ENCODE data around the gene CD300LD.
"Not testable (repeated sequence)": the region's sequence is repeated elsewhere in the genome, so short reads cannot be mapped to it uniquely, and the experiment has no call there.

The CD300LD gene

GRCh38 chr17:74592087-74592990 lies at the start of gene CD300LD:
TSS of gene CD300LD (minus strand) at chr17:74592283. CDS start at chr17:74592202, 81 bp downstream.
- H3K36me3 Mint-ChIP-seq = no peaks in the 10 kb centered on the region
- H3K27ac Mint-ChIP-seq = peak within 1 kb of the TSS; percentile 3
- H3K27me3 Mint-ChIP-seq = no peaks in the 10 kb centered on the region
- peaks cover 16% of the 10 kb centered on the region for H3K4me1 Mint-ChIP-seq
- no peaks in the 10 kb centered on the region for H3K9me3 Mint-ChIP-seq
- no peak within 1 kb of the TSS for H3K4me3 Mint-ChIP-seq

- Mint-ChIP-seq H3K36me3 (no peaks in the 10 kb centered on the region), H3K4me3 (no peak overlapping the region), H3K27ac (no peak overlapping the region), H3K27me3 (peaks cover 6% of the 10 kb centered on the region), H3K9me3 (no peaks in the 10 kb centered on the region), H3K4me1 (peaks cover 9% of the 10 kb centered on the region)
These were observed 49.3 kb upstream of the CD300LD start for GRCh38 chr17:74641224-74641957.

DNA sequence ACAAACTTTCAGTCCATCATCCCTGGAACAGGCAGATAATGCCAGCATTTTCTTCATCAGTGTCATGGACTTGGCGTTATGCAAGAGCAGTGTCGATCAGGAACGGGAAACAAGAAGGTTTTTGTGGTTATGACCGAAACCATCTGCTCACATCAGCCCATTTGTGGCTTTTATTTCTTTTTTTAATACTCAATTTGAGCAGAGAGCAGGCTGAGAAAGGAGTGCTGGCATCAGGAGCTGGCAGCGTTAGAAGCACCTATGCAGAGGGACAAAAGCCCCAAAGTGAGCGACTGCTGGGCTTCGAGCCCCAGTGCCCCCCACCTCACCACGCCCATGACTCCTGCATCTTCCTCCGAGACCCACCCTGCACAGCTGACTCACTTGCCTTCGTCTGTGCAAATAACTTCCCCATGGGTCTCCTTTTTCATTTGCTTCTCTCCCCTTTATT lies 47.6 kb upstream of the CD300LD start:
- Mint-ChIP-seq H3K27me3 (peaks cover 6% of the 10 kb centered on the region), H3K4me3 (no peak overlapping the region), H3K4me1 (peaks cover 9% of the 10 kb centered on the region)

DNA sequence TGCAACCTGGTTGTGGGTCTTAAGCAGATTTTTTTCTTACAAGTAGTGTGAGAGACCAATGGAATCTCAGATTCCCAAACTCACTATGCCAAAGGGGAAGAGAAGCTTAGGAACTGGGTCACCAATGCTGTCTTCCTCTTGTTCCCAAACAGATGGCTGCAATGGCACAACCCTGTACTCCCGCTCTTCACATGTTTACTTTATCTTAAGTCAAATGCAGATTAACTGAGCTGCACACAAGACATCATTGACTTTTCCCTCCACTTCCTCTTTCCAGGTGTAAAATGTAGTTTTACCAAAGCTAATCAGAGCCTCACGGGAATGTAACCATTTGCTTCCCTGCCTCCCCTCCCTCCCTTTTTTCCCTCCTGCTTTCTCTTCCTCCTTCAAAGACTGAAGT lies 45.8 kb upstream of the CD300LD start:
- Mint-ChIP-seq H3K4me3 (no peak overlapping the region), H3K27ac (no peak overlapping the region), H3K27me3 (peaks cover 6% of the 10 kb centered on the region), H3K36me3 (peaks cover 2% of the 10 kb centered on the region), H3K9me3 (no peaks in the 10 kb centered on the region), H3K4me1 (peaks cover 9% of the 10 kb centered on the region)

More for the DNA sequence above, 47.6 kb upstream of the CD300LD start:
- Mint-ChIP-seq H3K36me3 (peaks cover 2% of the 10 kb centered on the region), H3K27ac (no peak overlapping the region), H3K9me3 (no peaks in the 10 kb centered on the region)

DNA sequence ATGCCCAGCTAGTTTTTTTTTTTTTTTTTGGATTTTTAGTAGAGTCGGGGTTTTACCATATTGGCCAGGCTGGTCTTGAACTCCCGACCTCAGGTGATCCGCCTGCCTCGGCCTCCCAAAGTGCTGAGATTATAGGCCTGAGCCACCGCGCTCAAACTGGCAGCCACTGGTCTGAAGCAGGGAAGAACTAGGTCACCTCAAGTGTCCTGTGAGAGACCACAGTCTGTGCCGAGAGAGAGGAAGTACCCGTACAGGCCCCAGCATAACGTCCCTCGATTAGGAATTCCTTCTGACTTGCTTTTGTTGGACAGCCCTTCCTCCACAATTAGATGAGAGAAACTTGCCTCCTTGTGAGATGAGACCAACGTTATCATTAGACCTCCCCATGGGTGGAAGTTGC lies 45.2 kb upstream of the CD300LD start:
- H3K27ac Mint-ChIP-seq = no peak overlapping the region
- peaks cover 11% of the 10 kb centered on the region for H3K4me1 Mint-ChIP-seq
- H3K4me3 Mint-ChIP-seq = no peak overlapping the region
- peaks cover 6% of the 10 kb centered on the region for H3K27me3 Mint-ChIP-seq
- H3K36me3 Mint-ChIP-seq = peaks cover 2% of the 10 kb centered on the region
- H3K9me3 Mint-ChIP-seq = no peaks in the 10 kb centered on the region

DNA sequence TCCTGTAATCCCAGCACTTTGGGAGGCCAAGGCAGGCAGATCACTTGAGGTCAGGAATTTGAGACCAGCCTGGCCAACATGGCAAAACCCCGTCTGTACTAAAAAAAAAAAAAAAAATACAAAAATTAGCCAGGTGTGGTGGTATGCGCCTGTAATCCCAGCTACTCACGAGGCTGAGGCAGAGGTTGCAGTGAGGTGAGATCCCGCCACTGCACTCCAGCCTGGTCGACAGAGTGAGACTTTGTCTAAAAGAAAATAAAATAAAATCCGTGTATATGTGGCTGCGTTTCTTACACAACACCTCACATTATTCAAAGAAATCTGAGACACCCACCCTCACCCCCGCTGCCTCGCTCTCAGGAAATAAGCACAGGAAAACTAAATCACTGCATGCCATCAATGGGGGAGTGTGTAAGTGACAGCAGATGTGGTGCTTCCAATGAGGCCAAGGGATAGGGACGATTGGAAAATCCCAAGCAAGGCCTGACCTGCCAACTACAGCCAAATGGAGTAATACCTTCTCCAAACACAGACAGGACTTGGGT lies 44.5 kb upstream of the CD300LD start:
- H3K9me3 Mint-ChIP-seq, H3K27me3 Mint-ChIP-seq, H3K27ac Mint-ChIP-seq, H3K36me3 Mint-ChIP-seq, H3K4me3 Mint-ChIP-seq: not testable (repeated sequence)
- peaks cover 18% of the 10 kb centered on the region for H3K4me1 Mint-ChIP-seq

GRCh38 chr17:74635418-74635817 lies 43.3 kb upstream of the CD300LD start:
- Mint-ChIP-seq H3K9me3 (no peaks in the 10 kb centered on the region), H3K4me3 (no peak overlapping the region), H3K4me1 (peaks cover 19% of the 10 kb centered on the region), H3K27me3 (peaks cover 3% of the 10 kb centered on the region), H3K27ac (no peak overlapping the region), H3K36me3 (peaks cover 2% of the 10 kb centered on the region)

GRCh38 chr17:74633326-74633725 lies 41.2 kb upstream of the CD300LD start:
- peaks cover 2% of the 10 kb centered on the region for H3K36me3 Mint-ChIP-seq
- H3K9me3 Mint-ChIP-seq = no peaks in the 10 kb centered on the region
- H3K27ac Mint-ChIP-seq = no peak overlapping the region
- peaks cover 10% of the 10 kb centered on the region for H3K4me1 Mint-ChIP-seq
- no peak overlapping the region for H3K4me3 Mint-ChIP-seq
- peaks cover 11% of the 10 kb centered on the region for H3K27me3 Mint-ChIP-seq

DNA sequence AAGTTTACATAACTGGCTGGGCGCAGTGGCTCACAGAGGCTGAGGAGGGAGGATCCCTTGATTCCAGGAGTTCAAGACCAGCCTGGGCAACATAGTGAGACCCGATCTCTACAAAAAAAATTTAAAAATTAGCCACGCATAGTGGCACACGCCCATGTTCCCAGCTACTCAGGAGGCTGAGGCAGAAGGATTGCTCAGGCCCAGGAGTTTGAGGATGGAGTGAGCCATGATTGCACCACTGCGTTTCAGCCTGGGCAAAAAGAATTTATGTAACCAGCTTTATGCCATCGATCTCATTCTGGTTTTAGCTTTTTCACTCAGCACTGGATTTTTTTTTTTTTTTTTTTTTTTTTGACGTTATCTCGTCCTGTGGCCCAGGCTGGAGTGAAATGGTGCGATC lies 40.5 kb upstream of the CD300LD start:
- Mint-ChIP-seq H3K4me1 (peaks cover 10% of the 10 kb centered on the region), H3K4me3 (no peak overlapping the region), H3K36me3 (peaks cover 2% of the 10 kb centered on the region), H3K27ac (no peak overlapping the region), H3K9me3 (no peaks in the 10 kb centered on the region), H3K27me3 (peaks cover 15% of the 10 kb centered on the region)

DNA sequence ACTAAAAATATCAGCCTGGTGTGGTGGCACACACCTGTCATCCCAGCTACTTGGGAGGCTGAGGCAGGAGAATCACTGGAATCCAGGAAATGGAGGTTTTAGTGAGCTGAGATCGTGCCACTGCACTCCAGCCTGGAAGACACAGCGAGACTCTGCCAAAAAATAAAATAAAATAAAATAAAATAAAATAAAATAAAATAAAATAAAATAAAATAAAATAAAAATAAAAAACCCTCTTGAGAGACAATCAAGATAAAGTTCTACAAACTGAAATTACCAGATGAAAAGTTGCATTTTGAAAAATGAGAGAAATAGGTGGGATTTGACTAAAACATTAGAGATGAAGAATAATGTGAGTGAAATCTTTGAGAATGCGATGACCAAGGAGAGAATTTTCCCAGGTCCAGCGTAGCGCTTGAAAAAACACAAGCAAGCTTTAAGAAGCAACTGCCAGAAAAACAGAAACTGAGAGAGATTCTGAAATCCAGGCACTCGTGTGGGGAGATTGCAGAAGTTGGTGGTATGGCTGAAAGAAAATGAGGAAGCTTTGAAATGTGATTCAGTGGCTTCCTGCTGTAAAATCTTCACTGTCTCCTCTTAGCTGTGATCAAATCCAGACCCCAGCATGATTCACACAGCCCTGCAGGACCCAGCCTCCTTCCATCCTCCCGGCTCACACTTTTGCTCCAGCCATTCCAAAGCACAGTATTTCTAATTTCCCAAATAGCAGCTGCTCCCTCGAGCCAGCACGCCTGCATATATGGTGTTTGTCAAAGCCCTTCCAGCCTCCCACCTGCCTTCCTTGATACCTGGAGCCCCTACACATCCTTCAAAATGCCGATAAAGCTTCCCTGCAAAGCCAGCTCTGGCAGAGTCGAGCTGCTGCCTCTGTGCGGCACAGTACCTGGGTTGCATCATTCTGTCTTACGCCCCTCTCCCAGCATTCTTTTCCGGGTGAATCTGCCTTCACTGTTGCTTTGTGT lies 39.7 kb upstream of the CD300LD start:
- Mint-ChIP-seq H3K36me3 (peaks cover 2% of the 10 kb centered on the region), H3K9me3 (no peaks in the 10 kb centered on the region), H3K27me3 (peaks cover 15% of the 10 kb centered on the region), H3K4me1 (peaks cover 10% of the 10 kb centered on the region), H3K4me3 (no peak overlapping the region), H3K27ac (no peak overlapping the region)

- H3K9me3 Mint-ChIP-seq, H3K27ac Mint-ChIP-seq, H3K4me3 Mint-ChIP-seq, H3K4me1 Mint-ChIP-seq, H3K36me3 Mint-ChIP-seq: not testable (repeated sequence)
- peaks cover 19% of the 10 kb centered on the region for H3K27me3 Mint-ChIP-seq
These were observed 38.2 kb upstream of the CD300LD start for GRCh38 chr17:74630251-74630650.

- H3K27me3 Mint-ChIP-seq = peaks cover 36% of the 10 kb centered on the region
- no peak overlapping the region for H3K27ac Mint-ChIP-seq
- no peak overlapping the region for H3K4me3 Mint-ChIP-seq
- no peaks in the 10 kb centered on the region for H3K36me3 Mint-ChIP-seq
- no peaks in the 10 kb centered on the region for H3K4me1 Mint-ChIP-seq
- H3K9me3 Mint-ChIP-seq = no peaks in the 10 kb centered on the region
These were observed 33.6 kb upstream of the CD300LD start for GRCh38 chr17:74625661-74626060.

- no peaks in the 10 kb centered on the region for H3K36me3 Mint-ChIP-seq
- no peaks in the 10 kb centered on the region for H3K4me1 Mint-ChIP-seq
- H3K27me3 Mint-ChIP-seq = peaks cover 29% of the 10 kb centered on the region
- no peak overlapping the region for H3K4me3 Mint-ChIP-seq
- no peak overlapping the region for H3K27ac Mint-ChIP-seq
- no peaks in the 10 kb centered on the region for H3K9me3 Mint-ChIP-seq
These were observed 32.0 kb upstream of the CD300LD start for GRCh38 chr17:74624131-74624530.

DNA sequence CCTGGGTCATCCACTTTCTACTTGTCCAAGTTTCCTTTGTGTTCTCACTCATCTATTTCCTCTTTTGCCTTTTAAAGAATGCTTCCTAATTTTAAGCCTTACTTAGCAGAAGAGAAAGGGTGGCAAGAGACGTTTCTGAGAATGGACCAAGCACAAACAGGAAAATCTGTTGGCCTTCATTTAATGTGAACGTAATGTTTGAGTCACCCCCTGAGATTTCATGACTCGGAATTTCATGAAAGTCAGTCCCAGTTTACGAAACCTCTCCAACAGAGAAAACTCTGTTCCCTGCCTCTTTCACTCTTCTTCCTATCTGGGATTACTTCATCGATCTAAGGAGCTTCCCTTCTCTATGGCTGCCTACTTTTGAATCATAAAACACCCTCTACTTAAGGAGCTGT lies 31.6 kb upstream of the CD300LD start, which contains the start of gene CD300E:
Gene CD300E (minus strand): TSS at position 46 of the 401 bp plus-strand sequence. CDS start 117 bp downstream, outside the sequence.
- Mint-ChIP-seq H3K4me3 (no peak within 1 kb of the TSS), H3K9me3 (no peaks in the 10 kb centered on the region), H3K27ac (no peak within 1 kb of the TSS), H3K27me3 (peaks cover 27% of the 10 kb centered on the region), H3K36me3 (no peaks in the 10 kb centered on the region), H3K4me1 (no peaks in the 10 kb centered on the region)
